Measurements from ENCODE around the gene CCDC141. TPM values are rescaled to one million over a fixed set of nuclear protein-coding genes. Genes with fewer than 3 reads are reported as not detected.

Gene CCDC141
- total and polyA plus RNA-seq, 2 donors (not counting 3 experiments of a cell fraction or from before 2014, with no cell fraction given), result not detected

DNA sequence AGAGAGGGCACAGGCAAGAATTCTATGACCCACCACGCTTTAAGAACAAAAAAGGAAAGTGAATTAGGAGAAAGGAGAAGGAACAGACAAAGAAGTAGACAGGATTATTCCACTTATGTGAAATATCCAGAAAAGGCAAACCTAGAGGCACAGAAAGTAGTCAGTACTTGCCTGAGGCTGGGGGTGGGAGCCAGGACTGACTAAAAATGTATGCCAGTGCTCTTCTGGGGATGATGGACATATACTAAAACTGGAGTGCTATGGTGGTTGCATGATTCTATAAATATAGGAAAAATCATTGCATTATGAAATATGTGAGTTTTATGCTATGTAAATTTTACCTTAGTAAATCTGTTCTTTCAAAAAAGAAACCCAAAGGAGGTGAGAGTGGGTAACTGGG, 168.9 kb downstream of the CCDC141 start:
- dilution Hi-C loops (cut with MboI; ENCODE audit: extremely low pct_ligation_motif_present, low sequenced_read_pairs), result no loop called here
- no TSS peak for BruUV-seq (replicated peaks)
- FAIRE-seq, result no peak

More for the DNA sequence above, 168.9 kb downstream of the CCDC141 start:
- CTCF ChIA-PET, result interaction anchor here (7.3 kb wide), 1 partner anchor 9 kb away, joined by 45 read pairs; no protein-coding TSS in a partner anchor
- Histone ChIP-seq H3K9ac (replicated peaks; ENCODE audit: extremely low read depth, insufficient read depth, low read length) (no peak overlapping the region), H3K27ac (ENCODE audit: insufficient read depth, low read depth, low read length) (no peak overlapping the region), H3K4me1 (ENCODE audit: control insufficient read depth, extremely low read depth, insufficient read depth, low read length) (peaks cover 20% of the 10 kb centered on the region), H3K4me3 (replicated peaks in 1 of 3; ENCODE audit: insufficient read depth in 1 of 3, low read depth in 1 of 3, low read length in 3 of 3) (no peak overlapping the region), H3K9me1 (replicated peaks; ENCODE audit: control insufficient read depth, extremely low read depth, insufficient read depth, low read length) (no peaks in the 10 kb centered on the region), H3K79me2 (ENCODE audit: control insufficient read depth, insufficient read depth, low read length) (no peaks in the 10 kb centered on the region), H3K9me3 (replicated peaks; ENCODE audit: control insufficient read depth, insufficient read depth, low read length) (no peaks in the 10 kb centered on the region), H3K36me3 (ENCODE audit: control insufficient read depth in 2 of 2, extremely low read depth in 1 of 2, insufficient read depth in 2 of 2, low read length in 2 of 2) (no peaks in the 10 kb centered on the region), H3K27me3 (ENCODE audit: control insufficient read depth in 2 of 2, insufficient read depth in 2 of 2, low read length in 2 of 2) (no peaks in the 10 kb centered on the region), H4K20me1 (replicated peaks; ENCODE audit: control insufficient read depth, extremely low read depth, insufficient read depth, low read length) (no peaks in the 10 kb centered on the region), H3K4me2 (ENCODE audit: insufficient read depth, low read length) (no peak overlapping the region), H2AFZ (ENCODE audit: low read depth, low read length) (no peak overlapping the region)
- intact Hi-C loops (cut with micrococcal nuclease), result no loop called here
- TF ChIP-seq POLR2AphosphoS5 (IDR thresholded peaks at IDR 0.05; ENCODE audit: insufficient read depth, low read depth, low read length) (no peak), JUN (IDR thresholded peaks at IDR 0.05; ENCODE audit: borderline replicate concordance, insufficient read depth, insufficient read length, low read depth) (no peak), MAX (IDR thresholded peaks at IDR 0.05; ENCODE audit: insufficient read depth, insufficient read length) (no peak), EZH2 (IDR thresholded peaks at IDR 0.05; ENCODE audit: borderline replicate concordance, low read depth, low read length, severe bottlenecking) (no peak), FOS (IDR thresholded peaks at IDR 0.05; ENCODE audit: borderline replicate concordance, insufficient read depth, low read length) (no peak), MYC (IDR thresholded peaks at IDR 0.05; ENCODE audit: low read depth, low read length) (no peak), POLR2A (IDR thresholded peaks at IDR 0.05; ENCODE audit: low read depth, low read length) (no peak), CTCF (IDR thresholded peaks at IDR 0.05; ENCODE audit: extremely low read depth in 1 of 2, insufficient read depth in 1 of 2, low read depth in 1 of 2, low read length in 2 of 2) (no peak), GATA2 (IDR thresholded peaks at IDR 0.05; ENCODE audit: insufficient read depth, insufficient read length, low read depth, low read length) (no peak)
- DNase-seq (ENCODE audit: low read depth, low spot score), result no peak
- POLR2A ChIA-PET, result no interaction called here

All from endothelial cell of umbilical vein (primary cell).